DMS 273 treated with DMSO at 0.1 percent for 48 hours (cell line): ENCODE data around the gene COX6B2.
A peak's percentile ranks its signal among the peaks of the same experiment; 100 is the strongest.

Experiments
- DNase-seq: peaks from one replicate; lab custom pipeline; 2025; lab: John Stamatoyannopoulos, UW

COX6B2 gene

DNA sequence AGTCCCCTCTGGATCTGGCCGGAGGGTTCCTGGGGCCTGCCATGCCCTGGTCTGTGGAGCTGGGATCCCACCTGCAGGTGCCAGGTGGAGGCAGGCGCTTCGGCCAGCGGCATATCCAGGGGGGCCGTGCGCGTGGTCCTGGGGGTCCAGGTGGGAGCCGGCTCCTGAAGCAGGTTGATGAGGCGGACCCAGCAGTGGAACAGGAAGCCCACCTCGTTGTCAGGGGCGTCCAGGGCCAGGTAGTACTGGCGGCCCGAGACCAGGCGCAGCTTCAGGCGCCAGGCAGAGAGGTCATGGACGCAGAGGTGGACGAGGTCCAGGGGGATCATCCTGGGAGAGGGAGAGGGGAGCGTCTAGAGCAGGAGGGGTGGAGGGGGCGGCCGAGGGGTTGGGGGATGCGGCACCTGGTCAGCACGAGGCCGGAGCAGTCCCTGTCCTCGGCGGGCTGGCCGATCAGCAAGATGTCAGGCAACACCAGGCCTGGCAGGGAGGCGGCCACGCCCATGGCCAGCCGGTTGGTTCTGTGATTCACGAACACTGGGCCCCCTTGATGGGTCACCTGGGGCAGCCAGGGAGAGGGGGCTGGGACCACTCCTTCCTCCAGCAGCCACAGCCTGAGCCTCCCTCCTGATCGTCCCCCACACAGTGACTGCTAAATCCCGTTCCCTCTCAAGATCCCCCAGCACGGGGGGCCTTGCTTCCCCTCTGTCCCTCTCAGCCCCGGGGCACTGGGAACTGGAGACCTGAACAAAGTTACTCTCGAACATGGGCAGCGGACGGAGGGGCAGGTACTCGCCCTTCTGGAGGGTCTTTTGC is 7.9 kb upstream of the COX6B2 start:
- DNase-seq: no peak

DNA sequence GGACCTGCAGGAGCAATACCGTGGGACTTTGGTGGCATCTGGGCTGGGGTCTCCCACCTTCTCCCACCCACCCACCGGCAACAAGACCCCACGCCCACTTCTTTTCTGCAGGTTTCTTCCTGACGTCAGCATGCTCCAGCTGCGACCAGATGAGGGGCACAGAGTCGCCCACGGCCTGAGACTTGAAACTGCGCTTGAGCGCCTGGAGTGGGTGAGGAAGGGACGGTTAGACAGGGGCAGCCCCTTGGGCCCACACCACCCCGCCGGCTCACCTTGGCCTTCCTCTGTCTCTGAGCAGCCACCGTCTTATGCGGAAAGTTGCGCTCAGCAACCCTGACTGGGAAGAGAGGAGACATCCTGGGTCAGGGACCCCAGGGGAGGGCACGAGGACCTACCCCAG is 6.4 kb upstream of the COX6B2 start:
- no peak for DNase-seq

DNA sequence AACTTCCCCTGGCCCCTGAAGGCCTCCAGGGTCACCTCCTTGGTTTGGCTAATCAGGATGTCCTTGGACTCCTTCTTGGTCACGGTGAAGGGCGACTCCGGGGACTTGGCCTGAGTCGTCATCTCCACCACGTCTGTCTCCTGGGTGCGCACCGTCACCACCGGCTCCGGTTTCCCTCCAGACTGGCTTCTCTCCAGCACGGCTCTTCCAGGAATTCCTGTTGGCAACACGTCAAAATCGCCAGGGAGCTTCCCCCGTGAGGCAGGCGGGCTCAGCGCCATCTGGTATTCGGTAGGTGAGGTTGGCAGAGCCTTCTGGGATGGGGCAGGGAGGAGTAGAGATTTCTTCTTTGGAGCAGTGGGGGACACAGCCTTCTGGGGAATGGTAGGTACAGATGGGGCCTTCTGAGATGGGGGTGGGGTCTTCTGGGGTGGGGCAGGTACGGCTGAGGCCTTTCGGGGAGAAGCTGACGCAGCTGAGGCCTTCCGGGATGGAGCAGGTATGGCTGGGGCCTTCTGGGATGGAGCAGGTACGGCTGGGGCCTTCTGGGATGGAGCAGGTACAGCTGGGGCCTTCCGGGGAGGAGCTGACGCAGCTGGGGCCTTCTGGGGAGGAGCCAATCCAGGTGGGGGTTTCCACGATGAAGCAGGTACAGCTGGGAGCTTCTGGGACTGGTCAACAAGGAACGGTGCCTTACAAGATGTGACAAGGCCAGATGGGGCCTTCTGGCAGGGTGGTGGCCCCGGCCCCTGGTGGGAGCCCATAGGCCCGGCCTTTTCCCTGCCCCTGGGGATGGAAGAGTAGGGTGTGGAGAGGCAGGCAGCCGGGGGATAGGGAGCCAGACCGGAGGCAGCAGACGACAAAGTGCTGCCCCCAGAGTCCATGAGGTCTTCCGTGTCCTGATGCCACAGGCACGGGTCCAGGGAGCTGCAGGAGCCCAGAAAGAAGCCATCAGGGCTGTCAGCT is 4.7 kb upstream of the COX6B2 start:
- peak; percentile 81 for DNase-seq

DNA sequence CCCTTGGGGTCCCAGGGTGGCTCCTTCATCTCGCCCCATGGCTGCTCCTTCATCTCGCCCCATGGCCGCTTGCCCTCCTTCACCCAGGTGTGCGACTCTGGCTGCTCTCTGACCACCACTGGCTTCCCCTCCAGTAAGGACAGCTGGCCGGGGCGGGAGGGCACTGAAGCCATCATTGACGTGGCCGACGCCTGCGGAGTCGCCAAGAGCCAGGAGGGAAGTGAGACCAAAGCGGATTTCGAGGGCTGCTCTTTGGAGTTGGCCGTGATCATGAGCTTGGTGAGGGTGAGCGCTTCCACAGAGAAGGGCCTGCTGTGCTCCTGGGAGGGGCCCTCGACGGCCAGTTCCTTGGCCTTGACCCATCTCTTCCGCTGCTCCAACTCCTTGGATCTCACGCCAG is 4.0 kb upstream of the COX6B2 start:
- no peak for DNase-seq

DNA sequence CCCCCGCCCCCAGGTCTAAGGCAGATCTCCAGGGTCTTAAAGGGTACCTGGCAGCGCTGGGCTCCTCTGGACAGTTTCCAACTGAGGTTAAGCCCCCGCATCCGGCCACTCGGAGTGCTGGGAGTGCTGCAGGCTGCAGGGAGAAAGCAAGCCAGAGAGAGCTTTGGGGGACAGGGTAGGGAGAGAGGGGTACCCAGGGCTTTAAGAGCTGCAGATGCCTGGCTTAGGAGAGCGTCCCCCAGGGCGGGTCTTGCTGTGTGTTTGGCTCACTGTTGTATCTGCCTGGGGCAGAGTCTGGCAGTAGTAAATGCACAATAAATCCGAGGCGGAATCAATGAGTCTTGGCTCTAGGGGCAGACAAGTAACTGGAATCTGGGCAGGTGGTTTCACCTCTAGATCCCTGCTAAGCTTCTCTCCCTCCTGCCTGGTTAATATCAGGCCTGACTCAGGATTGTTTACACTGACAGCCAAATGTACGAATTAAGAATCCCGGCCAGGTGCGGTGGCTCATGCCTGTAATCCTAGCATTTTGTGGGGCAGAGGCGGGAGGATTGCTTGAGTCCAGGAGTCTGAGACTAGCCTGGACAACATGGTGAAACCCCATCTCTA is 798 bp upstream of the COX6B2 start:
- DNase-seq: no peak

DNA sequence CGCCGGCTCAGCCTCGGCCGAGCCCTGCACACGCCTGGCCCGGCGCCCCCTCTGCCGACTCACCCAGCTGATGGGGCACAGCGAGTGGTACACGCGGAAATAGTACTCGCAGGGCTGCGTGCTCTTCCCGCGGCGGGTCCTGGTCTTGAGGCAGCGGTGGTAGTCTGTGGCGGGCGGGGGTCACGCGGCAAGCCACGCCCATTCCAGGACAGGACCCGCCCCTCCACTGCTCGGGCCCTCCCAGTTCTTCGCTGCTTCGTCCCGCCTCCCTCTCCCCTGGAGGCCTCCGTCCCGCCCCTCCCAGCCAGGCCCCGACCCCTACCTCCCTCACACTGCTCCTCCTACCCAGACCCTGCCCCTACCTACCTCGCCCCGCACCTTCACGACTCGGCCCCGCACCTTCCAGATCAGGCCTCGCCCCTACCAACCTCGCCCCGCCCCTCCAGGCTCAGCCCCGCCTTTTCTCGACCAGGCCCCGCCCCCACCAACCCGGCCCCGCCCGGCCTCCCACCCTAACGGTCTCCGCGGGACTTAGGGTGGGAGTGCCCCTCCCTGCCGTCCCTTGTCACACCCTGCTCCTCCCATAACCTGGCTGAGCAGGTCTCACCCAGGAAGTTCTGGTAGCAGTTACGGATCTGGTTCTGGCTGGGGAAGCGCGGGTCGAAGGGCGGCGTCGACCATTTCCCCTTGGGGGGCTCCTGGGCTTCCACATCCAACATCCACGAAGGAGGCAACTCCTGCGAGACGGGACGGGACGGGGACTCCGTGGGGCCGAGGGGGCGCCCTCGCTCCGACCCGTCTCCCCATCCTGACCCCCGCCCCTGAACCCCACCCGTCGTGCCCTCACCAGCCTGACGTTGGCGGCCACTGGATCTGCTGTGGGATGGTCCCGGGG is 469 bp downstream of the COX6B2 start:
- DNase-seq: no peak

DNA sequence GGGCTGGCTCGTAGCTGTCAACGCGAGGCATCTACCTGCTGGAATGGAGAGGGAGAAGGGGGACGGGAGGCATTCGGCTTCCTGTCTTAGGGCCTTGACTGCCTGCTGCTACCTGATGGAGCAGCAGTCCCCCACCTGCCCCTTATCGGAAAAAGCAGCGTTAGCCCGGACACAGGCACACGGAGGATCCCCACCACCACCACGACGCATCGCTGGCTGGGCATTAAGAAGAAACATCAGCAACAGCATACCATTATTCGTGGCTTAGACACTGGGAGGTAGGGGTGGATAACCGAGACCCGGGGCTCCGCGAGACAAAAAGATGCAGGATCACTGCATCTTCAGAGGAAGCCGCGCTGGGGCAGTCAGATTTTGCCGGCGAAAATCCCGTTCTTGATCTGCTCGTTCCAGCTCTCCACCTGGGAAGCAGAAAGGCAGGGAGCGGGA is 1.1 kb downstream of the COX6B2 start:
- DNase-seq: no peak

DNA sequence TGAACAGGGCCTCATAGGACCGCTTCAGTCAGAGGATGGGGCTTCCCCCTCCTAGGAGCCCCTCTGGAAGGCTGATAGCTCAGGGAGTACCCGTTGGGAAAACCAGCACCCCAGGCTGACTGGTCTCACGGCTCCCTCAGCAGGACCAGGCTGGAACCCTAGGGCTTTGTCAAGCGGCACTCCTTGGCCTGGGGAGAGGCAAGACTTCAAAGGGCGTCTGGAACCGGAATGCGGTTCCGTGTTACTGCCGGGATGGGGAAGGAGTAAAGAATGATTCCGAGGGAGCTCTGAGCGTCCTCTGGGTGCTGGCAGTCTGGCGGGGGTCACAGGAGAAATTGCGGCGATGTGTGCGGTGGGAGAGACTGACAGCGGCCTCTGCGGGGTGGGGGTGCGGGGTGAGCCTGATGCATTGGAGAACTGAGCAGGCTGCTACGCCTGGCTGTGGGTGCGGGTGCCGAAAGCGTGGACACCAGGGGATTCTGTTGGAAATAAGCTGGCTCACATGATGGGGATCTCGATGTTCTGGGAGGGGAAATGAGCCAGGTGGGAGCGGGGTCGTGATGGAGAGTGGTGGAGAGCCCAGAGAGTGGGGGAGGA is 1.9 kb downstream of the COX6B2 start:
- DNase-seq: no peak

DNA sequence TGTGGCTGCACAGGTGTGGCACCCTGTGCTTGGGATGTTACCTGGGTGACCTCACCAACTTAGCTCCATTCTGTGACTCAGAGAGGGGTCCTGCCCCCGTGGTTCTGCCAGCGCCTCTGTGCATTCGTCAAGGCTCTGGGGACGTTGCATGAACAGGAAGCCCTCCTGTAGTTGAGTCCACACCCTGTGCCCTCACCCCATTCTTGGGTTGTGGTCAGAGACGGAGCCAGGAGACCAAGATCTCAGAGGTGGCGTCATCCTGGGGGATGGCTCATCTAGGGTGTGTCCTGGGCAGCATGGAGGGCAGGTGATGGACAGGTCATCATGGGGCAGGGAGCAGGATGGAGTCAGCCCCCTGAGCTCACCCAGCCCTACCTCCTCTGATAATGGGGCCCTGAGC is 2.5 kb downstream of the COX6B2 start:
- no peak for DNase-seq

DNA sequence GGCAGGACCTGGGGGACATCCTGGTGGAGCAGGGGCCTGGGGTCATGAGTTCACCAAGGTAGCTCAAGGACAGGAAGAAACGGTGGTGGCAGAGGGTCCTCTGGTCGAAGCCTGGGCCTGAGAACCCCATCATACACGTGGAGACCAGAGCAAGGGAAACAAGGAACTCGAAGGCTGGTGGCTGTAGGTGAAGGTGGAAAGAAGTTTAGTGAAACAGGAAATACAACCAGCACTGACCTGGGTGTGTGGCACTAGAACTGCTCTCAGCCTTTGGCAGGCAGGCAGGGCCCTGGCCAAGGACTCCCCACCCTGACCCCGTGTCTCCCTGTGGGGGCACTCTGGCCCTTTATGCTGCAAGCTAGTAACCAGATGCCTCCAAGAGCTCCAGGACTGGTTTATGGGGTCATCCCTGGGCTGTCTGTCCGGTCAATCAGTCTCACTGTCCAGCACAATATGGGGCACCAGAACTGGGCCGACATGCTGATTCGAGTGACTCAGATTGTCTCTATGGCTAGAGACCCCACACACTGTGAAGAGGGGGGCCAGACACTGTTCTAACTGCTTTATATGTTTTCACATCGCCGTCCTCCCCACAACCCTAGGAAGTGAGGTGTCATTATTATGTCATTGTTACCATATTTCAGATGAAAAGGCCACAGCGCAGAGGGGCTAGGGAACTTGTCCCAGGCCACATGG is 3.8 kb downstream of the COX6B2 start:
- no peak for DNase-seq

DNA sequence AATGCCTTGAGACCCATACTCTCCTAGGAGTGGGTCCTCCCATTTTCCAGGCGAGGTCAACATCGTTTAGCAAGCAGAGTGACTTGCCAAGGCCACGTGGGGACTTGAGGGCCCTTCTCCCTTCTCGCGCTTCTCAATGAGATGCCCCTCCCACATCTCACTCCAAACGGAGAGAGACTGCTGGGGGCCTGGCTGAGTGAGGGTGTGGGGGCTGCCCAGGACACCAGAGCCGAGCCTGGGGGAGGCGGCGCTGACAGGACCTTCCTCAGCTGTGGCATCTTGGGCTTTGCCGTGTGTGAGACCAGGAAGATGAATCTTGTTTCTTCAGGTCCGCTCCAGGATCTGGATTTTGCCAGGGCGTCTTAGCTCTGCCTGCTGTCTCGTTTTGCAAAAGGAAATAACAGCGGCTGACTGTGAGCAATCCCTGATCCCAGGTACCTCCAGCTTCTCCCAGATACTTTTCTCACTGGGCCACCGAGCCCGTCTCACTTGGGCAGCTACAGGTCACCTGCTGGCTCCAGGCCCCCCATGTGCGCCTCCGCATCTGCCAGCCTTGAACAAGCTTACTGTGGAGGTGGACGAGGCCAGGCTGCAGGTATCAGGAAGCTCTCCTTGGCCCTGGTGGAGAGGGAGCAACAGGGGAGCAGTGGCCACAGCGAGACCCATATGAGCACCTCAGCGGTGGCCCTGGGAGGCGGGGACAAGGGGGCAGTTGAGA is 6.0 kb downstream of the COX6B2 start:
- DNase-seq: no peak

DNA sequence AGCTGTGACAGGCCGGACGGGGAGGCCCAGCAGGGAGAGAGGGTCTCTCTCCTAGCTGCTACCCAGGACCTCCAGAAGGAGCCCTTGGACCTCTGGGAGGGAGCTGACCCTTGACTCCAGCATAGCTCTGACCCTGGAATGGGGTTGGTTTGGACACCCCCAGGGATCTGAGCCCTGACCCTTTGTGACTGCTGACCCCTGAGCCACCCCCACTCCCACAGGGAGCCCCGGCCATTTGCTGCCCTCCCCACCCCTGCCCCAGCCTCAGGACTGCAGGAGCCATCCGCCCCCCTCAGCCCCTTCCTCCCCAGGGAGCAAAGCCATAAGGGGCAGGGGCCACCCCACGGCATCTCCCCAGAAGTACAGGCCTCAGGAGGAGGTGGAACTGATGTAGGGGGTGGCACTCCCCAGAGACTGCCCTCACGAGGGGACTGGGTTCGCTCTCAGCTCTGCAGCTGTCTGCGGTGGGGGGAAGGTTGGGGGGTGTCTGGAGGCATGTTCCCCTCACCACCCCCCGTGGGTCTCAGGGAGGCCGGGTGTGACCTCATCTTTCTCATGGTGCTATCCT is 7.0 kb downstream of the COX6B2 start:
- DNase-seq: no peak

DNA sequence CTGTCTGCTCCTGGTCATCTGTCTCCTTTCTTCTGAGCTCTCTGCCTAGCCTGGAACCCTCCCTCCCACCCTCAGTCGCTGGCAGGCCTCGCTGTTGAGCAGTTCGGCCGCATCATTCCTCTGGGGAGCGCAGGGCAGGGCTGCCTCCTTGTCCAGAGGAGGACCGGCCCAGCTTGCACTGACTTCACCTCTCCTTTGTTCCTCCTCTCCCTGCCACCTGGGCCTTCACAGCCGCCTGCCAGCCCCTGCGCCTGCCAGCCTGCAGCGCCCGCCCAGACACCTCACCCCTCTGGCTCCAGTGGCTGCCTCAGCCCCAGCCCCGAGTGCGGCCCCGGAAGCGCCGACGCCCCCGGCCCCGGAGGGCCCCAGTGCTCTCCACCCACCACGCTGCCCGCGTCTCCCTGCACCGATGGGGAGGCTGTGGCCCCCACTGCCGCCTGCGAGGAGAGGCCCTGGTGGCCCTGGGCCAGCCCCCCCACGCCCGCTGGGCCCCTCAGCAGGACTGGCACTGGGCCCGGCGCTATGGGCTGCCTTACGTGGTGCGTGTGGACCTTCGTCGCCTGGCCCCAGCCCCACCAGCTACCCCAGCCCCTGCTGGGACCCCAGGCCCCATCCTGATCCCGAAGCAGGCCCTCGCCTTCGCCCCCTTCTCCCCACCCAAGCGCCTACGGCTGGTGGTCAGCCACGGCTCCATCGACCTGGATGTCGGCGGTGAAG is 7.6 kb downstream of the COX6B2 start:
- DNase-seq: no peak

DNA sequence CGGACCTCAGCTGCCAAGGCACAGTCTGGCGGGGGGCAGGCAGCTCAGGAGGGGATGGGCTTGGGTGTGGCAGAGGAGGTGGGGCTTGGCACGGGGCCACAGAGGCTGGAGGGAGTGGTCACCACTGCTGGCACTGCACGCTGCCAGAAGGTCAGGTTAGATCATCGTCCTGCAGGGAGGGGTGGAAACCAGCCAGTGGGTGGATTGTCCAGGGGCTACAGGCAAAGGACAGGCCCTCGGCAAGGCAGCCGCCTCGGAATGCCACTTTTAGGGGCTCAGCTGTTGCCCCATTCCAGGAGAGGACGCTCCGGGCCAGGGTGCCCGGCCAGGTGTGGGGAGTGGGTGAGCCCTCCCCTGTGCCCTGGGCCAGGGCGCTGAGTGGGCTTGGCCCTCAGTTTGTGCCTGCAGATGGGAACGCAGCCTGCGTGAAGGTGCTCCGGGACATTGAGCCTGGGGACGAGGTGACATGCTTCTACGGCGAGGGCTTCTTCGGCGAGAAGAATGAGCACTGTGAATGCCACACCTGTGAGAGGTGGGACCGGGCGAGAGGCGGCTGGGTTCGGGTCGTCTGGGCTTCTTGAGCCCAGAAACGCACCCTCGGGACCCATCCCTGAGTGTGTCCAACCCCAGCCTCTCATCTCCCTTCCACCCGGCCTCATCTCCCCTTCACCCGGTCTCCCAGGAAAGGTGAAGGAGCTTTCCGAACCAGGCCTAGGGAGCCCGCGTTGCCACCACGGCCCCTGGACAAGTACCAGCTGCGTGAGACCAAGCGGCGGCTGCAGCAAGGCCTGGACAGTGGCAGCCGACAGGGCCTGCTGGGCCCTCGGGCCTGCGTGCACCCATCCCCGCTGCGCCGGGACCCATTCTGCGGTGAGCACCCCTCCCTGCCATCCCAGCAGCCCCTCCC is 8.4 kb downstream of the COX6B2 start:
- peak; percentile 20 for DNase-seq

DNA sequence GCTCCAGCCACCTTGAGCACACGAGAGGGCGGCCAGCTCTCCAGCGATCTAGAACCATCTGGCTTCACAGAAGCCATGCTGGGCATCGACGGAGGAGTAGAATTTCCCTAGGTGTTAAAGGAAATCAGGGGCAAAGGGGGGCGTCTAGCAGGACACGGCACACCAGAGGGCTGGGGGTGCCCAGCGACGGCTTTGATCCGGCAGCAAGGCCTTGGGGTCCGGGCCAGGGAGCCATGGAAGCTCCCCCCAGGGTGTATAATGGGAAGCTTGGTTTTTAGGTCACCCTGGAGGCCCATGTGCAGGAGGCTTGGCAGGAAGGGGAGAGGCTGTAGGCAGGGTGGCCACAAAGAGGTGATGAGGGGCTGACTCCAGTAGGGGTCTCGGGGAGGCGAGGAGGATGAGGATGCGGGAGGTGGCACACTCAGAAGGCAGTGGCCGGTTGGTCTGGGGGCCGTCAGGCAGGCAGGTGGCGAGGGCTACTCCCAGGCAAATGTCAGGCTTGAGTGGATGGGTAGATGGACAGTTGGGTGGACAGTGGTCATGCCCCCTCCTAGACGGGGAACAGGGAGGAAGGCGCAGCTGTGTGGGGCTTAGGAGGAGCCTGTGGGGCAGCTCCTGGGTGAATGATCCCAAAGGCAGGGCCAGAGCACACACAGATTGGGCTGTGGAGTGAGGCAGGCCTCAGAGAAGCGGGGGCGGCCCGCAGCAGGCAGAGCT is 9.3 kb downstream of the COX6B2 start:
- DNase-seq: no peak

DNA sequence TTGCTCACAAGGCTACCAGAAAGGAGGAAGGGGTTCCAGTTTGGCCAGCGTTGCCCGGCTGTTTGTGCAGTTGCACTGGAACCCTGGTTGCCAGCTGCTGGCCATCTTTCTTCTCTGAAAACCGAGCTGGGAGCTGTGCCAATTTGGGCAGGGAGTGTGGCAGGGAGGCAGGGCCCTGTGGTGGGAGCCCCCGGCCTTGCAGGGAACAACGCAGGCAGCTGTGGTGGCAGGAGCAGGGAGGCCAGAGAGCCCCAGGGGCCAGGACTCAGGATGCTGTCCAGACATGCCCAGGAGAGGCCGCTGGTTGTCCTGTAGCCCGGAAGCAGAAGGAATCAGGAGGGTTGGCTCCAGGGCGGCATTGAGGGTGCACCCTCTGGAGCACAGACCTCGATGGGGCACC is 10.1 kb downstream of the COX6B2 start:
- DNase-seq: peak; percentile 18
